GM18861 (cell line): ENCODE measurements around the gene ALOXE3.

ENCODE experiments used
- ATAC-seq: cut with Tn5 transposase; IDR thresholded peaks from one replicate; pipeline ENCODE4 v1.9.1; 2021; ENCODE audit not compliant: unreplicated experiment

ALOXE3 gene

GRCh38 chr17:8055851-8056231 lies 62.5 kb downstream of the ALOXE3 start:
- ATAC-seq = no peak

GRCh38 chr17:8053600-8053999 lies 64.7 kb downstream of the ALOXE3 start:
- ATAC-seq = no peak

- ATAC-seq = no peak
Measured at GRCh38 chr17:8052256-8053252, 65.8 kb downstream of the ALOXE3 start.

- no peak for ATAC-seq
Measured at GRCh38 chr17:8051831-8052230, 66.5 kb downstream of the ALOXE3 start.

GRCh38 chr17:8048736-8049135 lies 69.6 kb downstream of the ALOXE3 start:
- ATAC-seq = no peak

GRCh38 chr17:8048236-8048635 lies 70.1 kb downstream of the ALOXE3 start:
- no peak for ATAC-seq

GRCh38 chr17:8047769-8048110 lies 70.6 kb downstream of the ALOXE3 start:
- ATAC-seq = no peak

- ATAC-seq = no peak
Measured at GRCh38 chr17:8046929-8047768, 71.2 kb downstream of the ALOXE3 start.

- no peak for ATAC-seq
Measured at GRCh38 chr17:8046306-8046928, 71.9 kb downstream of the ALOXE3 start.
